Head of caudate nucleus (tissue), 42 donors: Measurements from ENCODE around the gene UBA6.
A peak's percentile ranks its signal among the peaks of the same experiment; 100 is the strongest.
"Not testable (repeated sequence)": the region's sequence is repeated elsewhere in the genome, so short reads cannot be mapped to it uniquely, and the experiment has no call there.

ENCODE experiments used
- DNase-seq, 42 donors: peaks; one replicate each; pipeline versions ENCODE4 v3.0.0 to v3.0.0-alpha.2; 2020 to 2021; ENCODE audit warnings: mixed read lengths in 7 of 42
- intact Hi-C: fragments of 100-400 bp; cut with DNase I; formaldehyde crosslinking; loops from one replicate; pipeline ENCODE4 v1.15.0; 2022

The UBA6 gene

GRCh38 chr4:67684839-67685531 lies 16.0 kb downstream of the UBA6 start:
- no peak for DNase-seq
- intact Hi-C loops, result no loop called here

GRCh38 chr4:67682266-67682665 lies 18.7 kb downstream of the UBA6 start:
- intact Hi-C loops, result no loop called here
- no peak for DNase-seq

- intact Hi-C loops, result no loop called here
- no peak for DNase-seq
Measured at GRCh38 chr4:67680581-67681222, 20.3 kb downstream of the UBA6 start.

GRCh38 chr4:67678612-67679011 lies 22.3 kb downstream of the UBA6 start:
- intact Hi-C loops, result no loop called here
- DNase-seq, result no peak

- no peak for DNase-seq
- intact Hi-C loops, result no loop called here
Measured at GRCh38 chr4:67674098-67674497, 26.9 kb downstream of the UBA6 start.

- intact Hi-C loops, result no loop called here
- no peak for DNase-seq
Measured at GRCh38 chr4:67668315-67668714, 32.6 kb downstream of the UBA6 start.

- no peak for DNase-seq
- intact Hi-C loops, result no loop called here
Measured at GRCh38 chr4:67660418-67660817, 40.5 kb downstream of the UBA6 start.

- DNase-seq, result no peak
- intact Hi-C loops, result no loop called here
Measured at GRCh38 chr4:67659065-67659464, 41.9 kb downstream of the UBA6 start.

GRCh38 chr4:67658302-67658701 lies 42.7 kb downstream of the UBA6 start:
- DNase-seq, result no peak
- intact Hi-C loops, result no loop called here

- intact Hi-C loops, result no loop called here
Measured at GRCh38 chr4:67651536-67651935, 49.4 kb downstream of the UBA6 start.

GRCh38 chr4:67638136-67638535 lies 62.8 kb downstream of the UBA6 start:
- intact Hi-C loops, result no loop called here
- no peak for DNase-seq

More at GRCh38 chr4:67651536-67651935, 49.4 kb downstream of the UBA6 start:
- DNase-seq, result no peak

- intact Hi-C loops, DNase-seq: not testable (repeated sequence)
Measured at GRCh38 chr4:67636978-67637377, 64.0 kb downstream of the UBA6 start.

GRCh38 chr4:67635331-67635730 lies 65.6 kb downstream of the UBA6 start:
- intact Hi-C loops, result no loop called here
- no peak for DNase-seq

GRCh38 chr4:67634741-67635140 lies 66.2 kb downstream of the UBA6 start:
- intact Hi-C loops, result no loop called here
- DNase-seq, result no peak

GRCh38 chr4:67632492-67632891 lies 68.5 kb downstream of the UBA6 start:
- intact Hi-C loops, result no loop called here

GRCh38 chr4:67624939-67625338 lies 76.0 kb downstream of the UBA6 start:
- intact Hi-C loops, result no loop called here
- DNase-seq, result peak in 3 of 42 donors; percentile 5 to 28 (median 9)

More at GRCh38 chr4:67632492-67632891, 68.5 kb downstream of the UBA6 start:
- no peak for DNase-seq

GRCh38 chr4:67616478-67616877 lies 84.5 kb downstream of the UBA6 start:
- no peak for DNase-seq
- intact Hi-C loops, result no loop called here

GRCh38 chr4:67615119-67615518 lies 85.8 kb downstream of the UBA6 start:
- no peak for DNase-seq
- intact Hi-C loops, result no loop called here

GRCh38 chr4:67614186-67614585 lies 86.8 kb downstream of the UBA6 start:
- no peak for DNase-seq
- intact Hi-C loops, result no loop called here

- intact Hi-C loops, result no loop called here
Measured at GRCh38 chr4:67608027-67608426, 92.9 kb downstream of the UBA6 start.

GRCh38 chr4:67604749-67605148 lies 96.2 kb downstream of the UBA6 start:
- intact Hi-C loops, result no loop called here
- DNase-seq, result no peak

More at GRCh38 chr4:67608027-67608426, 92.9 kb downstream of the UBA6 start:
- no peak for DNase-seq
